Esophagus muscularis mucosa (tissue), 3 donors: ENCODE data around the gene OR2T3.
"Not testable (repeated sequence)": the region's sequence is repeated elsewhere in the genome, so short reads cannot be mapped to it uniquely, and the experiment has no call there.

Source experiments
- CTCF ChIP-seq, 3 experiments: fragments of 200-600 bp in 2 of 3; fragments of 450-650 bp in 1 of 3; sonication (generic) in 2 of 3; IDR thresholded peaks; one replicate each; pipeline ENCODE4 v1.5.1; 2017 to 2019; ENCODE audit warnings: antibody characterized with exemption in 3 of 3, mild to moderate bottlenecking in 2 of 3, moderate library complexity in 1 of 3
- POLR2A ChIP-seq: fragments of 450-650 bp; IDR thresholded peaks from one replicate; pipeline ENCODE4 v1.6.1; 2017; ENCODE audit warnings: antibody characterized with exemption, moderate library complexity, mild to moderate bottlenecking, low read depth

- not testable (repeated sequence) for TF ChIP-seq CTCF (IDR thresholded peaks at IDR 0.05); POLR2A
Measured at GRCh38 chr1:248433811-248434415, 39.2 kb upstream of the OR2T3 start.
